C4-2B (cell line): ENCODE data around the gene DRC3.

ENCODE experiments used
- ZFX ChIP-seq: fragments of 450-650 bp; IDR thresholded peaks from 2 replicates; pipeline ENCODE4 v1.6.1; 2017
- TF ChIP-seq, protein P1 (sequence below): fragments of 450-650 bp; conservative IDR thresholded peaks from 2 replicates; pipeline ENCODE4 v1.5.1; 2017; ENCODE audit warnings: mild to moderate bottlenecking

GRCh38 chr17:18000030-18000408 is 27.4 kb downstream of the DRC3 start:
- TF ChIP-seq, protein P1, sequence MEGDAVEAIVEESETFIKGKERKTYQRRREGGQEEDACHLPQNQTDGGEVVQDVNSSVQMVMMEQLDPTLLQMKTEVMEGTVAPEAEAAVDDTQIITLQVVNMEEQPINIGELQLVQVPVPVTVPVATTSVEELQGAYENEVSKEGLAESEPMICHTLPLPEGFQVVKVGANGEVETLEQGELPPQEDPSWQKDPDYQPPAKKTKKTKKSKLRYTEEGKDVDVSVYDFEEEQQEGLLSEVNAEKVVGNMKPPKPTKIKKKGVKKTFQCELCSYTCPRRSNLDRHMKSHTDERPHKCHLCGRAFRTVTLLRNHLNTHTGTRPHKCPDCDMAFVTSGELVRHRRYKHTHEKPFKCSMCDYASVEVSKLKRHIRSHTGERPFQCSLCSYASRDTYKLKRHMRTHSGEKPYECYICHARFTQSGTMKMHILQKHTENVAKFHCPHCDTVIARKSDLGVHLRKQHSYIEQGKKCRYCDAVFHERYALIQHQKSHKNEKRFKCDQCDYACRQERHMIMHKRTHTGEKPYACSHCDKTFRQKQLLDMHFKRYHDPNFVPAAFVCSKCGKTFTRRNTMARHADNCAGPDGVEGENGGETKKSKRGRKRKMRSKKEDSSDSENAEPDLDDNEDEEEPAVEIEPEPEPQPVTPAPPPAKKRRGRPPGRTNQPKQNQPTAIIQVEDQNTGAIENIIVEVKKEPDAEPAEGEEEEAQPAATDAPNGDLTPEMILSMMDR = no peak
- no peak for TF ChIP-seq ZFX
